ENCODE data around the gene PPIF. TPM values are rescaled to one million over a fixed set of nuclear protein-coding genes. Genes with fewer than 3 reads are reported as not detected.

The PPIF gene
- total and polyA plus RNA-seq, 2 of the 4 experiments (the other 2 are of a cell fraction) = 29.2 to 130 TPM

- TF ChIP-seq FOS (IDR thresholded peaks at IDR 0.05; ENCODE audit: low read depth, low read length) = no peak
- Histone ChIP-seq H3K23ac (ENCODE audit: low read depth, low read length) (peak overlapping the region; percentile 31; the same call in 1 of the 2 replicates), H2BK120ac (ENCODE audit: low read depth, low read length) (peak overlapping the region; percentile 98), H3K27ac (ENCODE audit: insufficient read depth, low read length) (no peak overlapping the region; the same call in 1 of the 2 replicates), H3K79me1 (ENCODE audit: low read depth in 1 of 2, low read length in 2 of 2) (no peaks in the 10 kb centered on the region; a peak in 1 of 4 replicates), H2AK5ac (ENCODE audit: low read depth, low read length) (peak overlapping the region; percentile 85), H2BK15ac (ENCODE audit: low read depth, low read length) (peak overlapping the region; percentile 63; the same call in 1 of the 3 replicates), H4K20me1 (ENCODE audit: insufficient read depth, low read length) (no peaks in the 10 kb centered on the region), H3K56ac (ENCODE audit: extremely low read depth, insufficient read depth, low read length) (peak overlapping the region; percentile 38; the same call in 1 of the 2 replicates), H3K4me3 (ENCODE audit: insufficient read depth, low read depth, low read length) (no peak overlapping the region), H3K4ac (ENCODE audit: low read depth, low read length) (peak overlapping the region; percentile 98), H3K4me2 (ENCODE audit: low read depth, low read length) (no peak overlapping the region), H3K36me3 (ENCODE audit: control insufficient read depth, insufficient read depth, low read length) (no peaks in the 10 kb centered on the region), H2BK20ac (ENCODE audit: low read depth, low read length) (peak overlapping the region; percentile 96), H3K18ac (ENCODE audit: low read depth, low read length) (peak overlapping the region; percentile 52; the same call in 1 of the 2 replicates), H3K9me3 (ENCODE audit: control insufficient read depth, insufficient read depth, low read length) (no peaks in the 10 kb centered on the region), H3K27me3 (ENCODE audit: control insufficient read depth, insufficient read depth, low read length) (no peaks in the 10 kb centered on the region), H3K9ac (ENCODE audit: low read depth, low read length) (no peak overlapping the region), H3K9me1 (ENCODE audit: insufficient read depth, low read length) (peaks cover 19% of the 10 kb centered on the region), H2AK9ac (replicated peaks; ENCODE audit: low read depth, low read length, poor library complexity) (peak overlapping the region; percentile 83), H2AFZ (replicated peaks; ENCODE audit: low read length, poor library complexity) (no peak overlapping the region), H3K14ac (replicated peaks; ENCODE audit: low read depth, low read length) (peak overlapping the region; percentile 96), H4K91ac (ENCODE audit: insufficient read depth, low read depth, low read length) (peak overlapping the region; percentile 96), H3K4me1 (ENCODE audit: control insufficient read depth, insufficient read depth, low read length) (peaks cover 9% of the 10 kb centered on the region; the same call in 1 of the 2 replicates), H4K5ac (ENCODE audit: low read depth, low read length) (peak overlapping the region; percentile 65; the same call in 1 of the 2 replicates), H4K8ac (ENCODE audit: low read depth in 2 of 2, low read length in 2 of 2) (peak overlapping the region; percentile 82 to 90; a peak in 3 of 4 replicates), H2BK5ac (ENCODE audit: low read depth, low read length, poor library complexity, severe bottlenecking) (peak overlapping the region; percentile 82)
- 88% methylated on average over 1 of the region's 2 CpGs; no CpG with 5 or more reads in 1 of the 2 experiments for WGBS, 2 experiments (ENCODE audit: extremely low coverage in 2 of 2, insufficient read length in 1 of 2)
- intact Hi-C loops (cut with micrococcal nuclease) = no loop called here
- ChIA-PET CTCF (interaction anchor here (1.1 kb wide), 1 partner anchor 42 kb away, joined by 3 read pairs; no protein-coding TSS in a partner anchor), POLR2A (ENCODE audit: unreplicated experiment) (no interaction called here)
- BruUV-seq (replicated peaks) = no TSS peak
- DNase-seq (no peak), ATAC-seq (ENCODE audit: low read depth) (no peak)
- dilution Hi-C loops (cut with HindIII; ENCODE audit: low sequenced_read_pairs, unreplicated experiment) = no loop called here
- in situ Hi-C loops (cut with MboI; ENCODE audit: low sequenced_read_pairs) = no loop called here
These were observed 12.7 kb upstream of the PPIF start for GRCh38 chr10:79334573-79334972.
